ENCODE data around the gene FGGY. TPM values are rescaled to one million over a fixed set of nuclear protein-coding genes. Genes with fewer than 3 reads are reported as not detected.
"Not testable (repeated sequence)": the region's sequence is repeated elsewhere in the genome, so short reads cannot be mapped to it uniquely, and the experiment has no call there.

The FGGY gene
- total RNA-seq, 2 experiments from 2014 or later, result 8.5 to 9.4 TPM

GRCh38 chr1:59446257-59446901 lies 149.5 kb downstream of the FGGY start:
- H3K27me3 Mint-ChIP-seq (ENCODE audit: low read depth), result no peaks in the 10 kb centered on the region
- DNase-seq (no peak), ATAC-seq (no peak)
- H3K27ac Mint-ChIP-seq, result no peak overlapping the region
- no peaks in the 10 kb centered on the region for H3K9me3 Mint-ChIP-seq (ENCODE audit: insufficient read depth)
- H3K36me3 Mint-ChIP-seq (ENCODE audit: low read depth), result peaks cover 2% of the 10 kb centered on the region
- no peak overlapping the region for H3K4me3 Mint-ChIP-seq
- POLR2A ChIA-PET, result no interaction called here
- CTCF ChIA-PET, result no interaction called here
- H3K4me1 Mint-ChIP-seq (ENCODE audit: low read depth), result peaks cover 3% of the 10 kb centered on the region

DNA sequence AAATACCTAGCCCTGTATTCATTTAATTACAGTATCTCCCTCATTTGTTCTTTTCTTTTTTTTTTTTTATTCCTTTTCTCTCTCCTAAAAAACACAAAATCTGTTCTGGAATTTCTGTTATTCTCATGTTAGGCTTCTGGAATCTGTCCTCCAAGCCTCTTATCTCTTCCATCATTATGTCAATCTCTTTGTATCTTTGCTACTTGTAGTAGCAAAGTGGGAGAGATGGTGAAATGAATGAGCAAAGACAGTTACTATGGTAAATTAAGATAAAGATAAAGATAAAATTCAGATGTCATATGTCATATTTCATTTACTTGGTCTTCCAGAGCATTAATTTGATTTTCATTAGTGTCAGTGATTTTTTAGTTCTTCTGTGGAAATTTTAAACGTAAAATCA lies 155.1 kb downstream of the FGGY start:
- H3K9me3 Mint-ChIP-seq (ENCODE audit: insufficient read depth), result no peaks in the 10 kb centered on the region
- H3K36me3 Mint-ChIP-seq (ENCODE audit: low read depth), result peaks cover 1% of the 10 kb centered on the region
- POLR2A ChIA-PET, result no interaction called here
- H3K27ac Mint-ChIP-seq, result no peak overlapping the region
- no peak overlapping the region for H3K4me3 Mint-ChIP-seq
- DNase-seq (no peak), ATAC-seq (no peak)
- no peaks in the 10 kb centered on the region for H3K27me3 Mint-ChIP-seq (ENCODE audit: low read depth)
- CTCF ChIA-PET, result no interaction called here
- H3K4me1 Mint-ChIP-seq (ENCODE audit: low read depth), result no peaks in the 10 kb centered on the region

DNA sequence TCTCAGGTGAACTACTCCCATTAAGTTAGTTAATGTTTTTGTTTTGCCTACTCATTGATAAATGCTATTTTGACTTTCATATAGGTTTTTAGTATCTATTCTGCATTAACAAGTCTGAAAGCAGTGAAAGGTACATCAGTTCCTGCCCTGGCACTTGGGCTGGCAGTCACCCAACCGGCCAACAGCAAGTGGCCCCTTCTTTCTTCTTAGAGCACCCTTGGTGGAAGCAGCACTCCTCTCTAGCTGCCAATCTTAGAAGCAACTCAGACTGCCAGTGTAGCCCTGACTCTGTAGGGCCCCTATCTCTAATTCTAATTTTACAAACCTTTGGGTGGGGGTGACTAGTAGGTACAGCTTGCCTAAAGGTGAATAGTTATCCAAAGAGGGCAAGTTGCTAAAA lies 155.7 kb downstream of the FGGY start:
- H3K27me3 Mint-ChIP-seq (ENCODE audit: low read depth), result no peaks in the 10 kb centered on the region
- H3K4me1 Mint-ChIP-seq (ENCODE audit: low read depth), result no peaks in the 10 kb centered on the region
- H3K4me3 Mint-ChIP-seq, result no peak overlapping the region
- DNase-seq, result no peak
- ATAC-seq, result no peak
- H3K27ac Mint-ChIP-seq, result no peak overlapping the region
- H3K36me3 Mint-ChIP-seq (ENCODE audit: low read depth), result peaks cover 2% of the 10 kb centered on the region
- H3K9me3 Mint-ChIP-seq (ENCODE audit: insufficient read depth), result no peaks in the 10 kb centered on the region
- POLR2A ChIA-PET, result no interaction called here
- CTCF ChIA-PET, result no interaction called here

GRCh38 chr1:59453297-59453968 lies 156.5 kb downstream of the FGGY start:
- ChIA-PET POLR2A (no interaction called here), CTCF (interaction anchor here (0.9 kb wide), 1 partner anchor 245 kb away, joined by 3 read pairs; no protein-coding TSS in a partner anchor)
- Mint-ChIP-seq H3K27ac (no peak overlapping the region), H3K4me3 (no peak overlapping the region), H3K4me1 (ENCODE audit: low read depth) (no peaks in the 10 kb centered on the region), H3K36me3 (ENCODE audit: low read depth) (peaks cover 4% of the 10 kb centered on the region), H3K27me3 (ENCODE audit: low read depth) (no peaks in the 10 kb centered on the region), H3K9me3 (ENCODE audit: insufficient read depth) (no peaks in the 10 kb centered on the region)
- DNase-seq (no peak), ATAC-seq (no peak)

DNA sequence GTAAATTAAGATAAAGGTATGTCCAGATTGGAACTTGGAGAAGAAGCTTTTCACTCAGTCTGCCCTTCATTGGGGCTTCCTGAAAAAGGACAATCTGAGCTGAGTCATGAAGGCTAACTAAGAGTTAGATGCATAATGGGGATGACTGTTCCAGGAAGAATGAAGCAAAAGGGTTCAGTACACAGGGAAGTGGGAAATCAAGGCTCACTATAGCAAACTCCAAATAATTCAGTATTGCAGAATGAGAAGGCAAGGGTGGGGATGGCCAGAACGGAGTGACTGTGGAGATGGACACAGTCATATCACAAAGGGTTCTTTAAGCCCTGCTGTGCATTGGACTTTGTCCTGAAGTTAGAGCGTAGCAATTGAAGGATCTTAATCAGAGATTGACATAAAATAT lies 158.3 kb downstream of the FGGY start:
- Mint-ChIP-seq H3K36me3 (ENCODE audit: low read depth) (peaks cover 4% of the 10 kb centered on the region), H3K9me3 (ENCODE audit: insufficient read depth) (peaks cover 7% of the 10 kb centered on the region), H3K27me3 (ENCODE audit: low read depth) (no peaks in the 10 kb centered on the region), H3K4me3 (no peak overlapping the region), H3K27ac (no peak overlapping the region), H3K4me1 (ENCODE audit: low read depth) (no peaks in the 10 kb centered on the region)
- DNase-seq (no peak), ATAC-seq (no peak)
- ChIA-PET CTCF (no interaction called here), POLR2A (no interaction called here)

DNA sequence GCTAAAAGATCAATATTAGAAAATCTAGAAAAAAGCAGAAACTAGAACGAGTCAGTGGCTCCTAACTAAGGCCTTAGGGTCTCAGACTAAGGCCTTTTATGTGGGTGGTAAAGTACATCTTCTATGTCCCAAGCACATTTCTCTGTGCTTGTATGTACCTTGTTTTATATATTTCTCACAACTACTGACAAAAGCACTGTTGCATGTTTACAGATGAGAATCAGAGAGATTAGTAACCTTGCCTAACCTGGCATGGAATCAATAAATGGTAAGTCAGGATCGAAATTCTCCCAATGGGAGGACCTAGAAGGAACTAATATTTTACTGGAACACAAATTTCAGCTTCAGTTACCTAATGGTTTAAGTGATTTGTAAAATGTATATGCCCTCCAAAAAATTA lies 160.9 kb downstream of the FGGY start:
- Mint-ChIP-seq H3K27ac (no peak overlapping the region), H3K4me3 (no peak overlapping the region), H3K36me3 (ENCODE audit: low read depth) (peaks cover 5% of the 10 kb centered on the region), H3K9me3 (ENCODE audit: insufficient read depth) (peaks cover 10% of the 10 kb centered on the region), H3K4me1 (ENCODE audit: low read depth) (no peaks in the 10 kb centered on the region), H3K27me3 (ENCODE audit: low read depth) (no peaks in the 10 kb centered on the region)
- POLR2A ChIA-PET, result no interaction called here
- CTCF ChIA-PET, result no interaction called here
- ATAC-seq, result no peak
- no peak for DNase-seq

- ATAC-seq (no peak), DNase-seq (no peak)
- H3K9me3 Mint-ChIP-seq (ENCODE audit: insufficient read depth), result peaks cover 10% of the 10 kb centered on the region
- H3K27me3 Mint-ChIP-seq (ENCODE audit: low read depth), result no peaks in the 10 kb centered on the region
- ChIA-PET POLR2A (no interaction called here), CTCF (no interaction called here)
- H3K4me1 Mint-ChIP-seq (ENCODE audit: low read depth), result no peaks in the 10 kb centered on the region
- H3K36me3 Mint-ChIP-seq (ENCODE audit: low read depth), result peaks cover 5% of the 10 kb centered on the region
- H3K4me3 Mint-ChIP-seq, result no peak overlapping the region
- H3K27ac Mint-ChIP-seq, result no peak overlapping the region
These were observed 162.0 kb downstream of the FGGY start for GRCh38 chr1:59458884-59459283.

DNA sequence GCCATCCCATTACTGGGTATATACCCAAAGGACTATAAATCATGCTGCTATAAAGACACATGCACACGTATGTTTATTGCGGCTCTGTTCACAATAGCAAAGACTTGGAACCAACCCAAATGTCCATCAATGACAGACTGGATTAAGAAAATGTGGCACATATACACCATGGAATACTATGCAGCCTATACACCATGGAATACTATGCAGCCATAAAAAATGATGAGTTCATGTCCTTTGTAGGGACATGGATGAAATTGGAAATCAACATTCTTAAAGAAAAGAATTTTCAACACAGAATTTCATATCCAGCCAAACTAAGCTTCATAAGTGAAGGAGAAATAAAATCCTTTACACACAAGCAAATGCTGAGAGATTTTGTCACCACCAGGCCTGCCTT lies 166.0 kb downstream of the FGGY start:
- H3K27ac Mint-ChIP-seq; H3K9me3 Mint-ChIP-seq (ENCODE audit: insufficient read depth); H3K36me3 Mint-ChIP-seq (ENCODE audit: low read depth); ATAC-seq; CTCF ChIA-PET; H3K4me1 Mint-ChIP-seq (ENCODE audit: low read depth); H3K4me3 Mint-ChIP-seq; DNase-seq; H3K27me3 Mint-ChIP-seq (ENCODE audit: low read depth); POLR2A ChIA-PET: not testable (repeated sequence)

GRCh38 chr1:59465478-59465877 lies 168.6 kb downstream of the FGGY start:
- ATAC-seq; POLR2A ChIA-PET; CTCF ChIA-PET; H3K4me1 Mint-ChIP-seq (ENCODE audit: low read depth); H3K4me3 Mint-ChIP-seq; H3K27me3 Mint-ChIP-seq (ENCODE audit: low read depth); DNase-seq; H3K27ac Mint-ChIP-seq; H3K36me3 Mint-ChIP-seq (ENCODE audit: low read depth); H3K9me3 Mint-ChIP-seq (ENCODE audit: insufficient read depth): not testable (repeated sequence)

DNA sequence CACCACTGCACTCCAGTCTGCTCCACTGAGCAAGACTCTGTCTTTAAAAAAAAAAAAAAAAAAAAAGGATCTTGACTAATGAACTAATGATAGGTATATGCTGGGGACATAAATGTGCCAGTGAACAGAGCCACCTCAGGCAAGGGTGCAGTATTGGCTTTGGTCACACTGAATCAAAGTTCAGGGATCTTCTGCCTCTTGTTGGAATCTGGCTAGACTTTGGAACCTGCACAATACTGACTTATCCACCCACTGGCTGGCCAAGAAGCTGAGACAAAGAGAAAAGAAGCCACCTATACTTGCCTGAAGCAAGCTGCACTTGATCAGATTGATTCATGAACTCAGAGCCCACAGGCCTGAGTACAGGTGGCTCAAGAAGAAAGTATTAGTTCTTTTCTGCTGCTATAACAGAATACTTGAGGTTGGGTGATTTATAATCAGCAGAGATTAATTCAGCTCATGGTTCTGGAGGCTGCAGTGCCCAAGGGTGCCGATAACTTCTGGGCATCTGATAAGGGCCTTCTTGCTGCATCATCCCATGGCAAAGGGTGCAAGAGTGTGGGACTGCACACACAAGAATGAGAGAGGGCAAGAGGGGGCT lies 172.0 kb downstream of the FGGY start:
- no peak for ATAC-seq
- H3K9me3 Mint-ChIP-seq (ENCODE audit: insufficient read depth), result peaks cover 4% of the 10 kb centered on the region
- peaks cover 7% of the 10 kb centered on the region for H3K36me3 Mint-ChIP-seq (ENCODE audit: low read depth)
- H3K4me1 Mint-ChIP-seq (ENCODE audit: low read depth), result peaks cover 8% of the 10 kb centered on the region
- POLR2A ChIA-PET, result no interaction called here
- no peak for DNase-seq
- H3K27me3 Mint-ChIP-seq (ENCODE audit: low read depth), result no peaks in the 10 kb centered on the region
- CTCF ChIA-PET, result no interaction called here
- H3K27ac Mint-ChIP-seq, result no peak overlapping the region
- no peak overlapping the region for H3K4me3 Mint-ChIP-seq

- H3K27ac Mint-ChIP-seq; ATAC-seq; H3K4me3 Mint-ChIP-seq; DNase-seq; CTCF ChIA-PET; POLR2A ChIA-PET; H3K27me3 Mint-ChIP-seq (ENCODE audit: low read depth); H3K9me3 Mint-ChIP-seq (ENCODE audit: insufficient read depth); H3K36me3 Mint-ChIP-seq (ENCODE audit: low read depth): not testable (repeated sequence)
- peaks cover 11% of the 10 kb centered on the region for H3K4me1 Mint-ChIP-seq (ENCODE audit: low read depth)
These were observed 175.2 kb downstream of the FGGY start for GRCh38 chr1:59471991-59472570.

DNA sequence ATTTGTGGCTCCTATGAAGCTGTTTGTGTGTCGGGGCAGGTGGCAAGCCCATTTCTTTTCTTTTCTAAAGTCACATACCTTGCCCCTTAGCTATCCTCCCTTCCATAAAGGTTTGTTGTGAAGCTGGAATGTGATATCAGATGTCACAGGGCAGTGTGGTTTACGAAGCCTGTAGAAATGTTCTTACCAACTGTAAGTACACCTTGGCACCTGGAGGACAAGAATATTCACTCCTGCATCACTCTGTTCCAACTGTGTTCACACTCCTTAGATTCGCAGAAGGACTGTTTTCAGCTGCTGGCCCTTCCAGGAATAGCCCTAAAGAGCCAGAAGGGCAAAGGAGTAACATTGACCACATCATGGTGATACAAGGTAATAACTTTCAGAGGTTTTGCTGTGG lies 176.9 kb downstream of the FGGY start:
- POLR2A ChIA-PET, result interaction anchor here (1.0 kb wide), 1 partner anchor 690 kb away, joined by 3 read pairs; the partner anchor contains the start of gene JUN
- Mint-ChIP-seq H3K27ac (no peak overlapping the region), H3K36me3 (ENCODE audit: low read depth) (peaks cover 7% of the 10 kb centered on the region), H3K9me3 (ENCODE audit: insufficient read depth) (peaks cover 4% of the 10 kb centered on the region), H3K27me3 (ENCODE audit: low read depth) (no peaks in the 10 kb centered on the region), H3K4me3 (no peak overlapping the region), H3K4me1 (ENCODE audit: low read depth) (peaks cover 19% of the 10 kb centered on the region)
- DNase-seq (no peak), ATAC-seq (no peak)
- CTCF ChIA-PET, result no interaction called here

Data from activated CD8-positive, alpha-beta T cell treated with anti-CD3 and anti-CD28 coated beads, Interleukin-2, amount 10 ng/mL, durations not matched to agents 7 days and 5 days (primary cell).